ENCODE data around the gene PRMT7.

- TF ChIP-seq CTCF (IDR thresholded peaks at IDR 0.05) (no peak), EP300 (IDR thresholded peaks at IDR 0.05) (no peak)
These were observed 29.3 kb upstream of the PRMT7 start for GRCh38 chr16:68281368-68282063.
